Endothelial cell of umbilical vein (primary cell): ENCODE data around the gene FYCO1. TPM values are rescaled to one million over a fixed set of nuclear protein-coding genes. Genes with fewer than 3 reads are reported as not detected.
A peak's percentile ranks its signal among the peaks of the same experiment; 100 is the strongest.

Source experiments
- BruUV-seq: library from RNA; stranded (reverse); fragments of 400-500 nt; replicated peaks from 2 replicates; lab custom pipeline; 2021; lab: Mats Ljungman, UMichigan
- CTCF ChIA-PET: fragments of 300-600, 350-600 bp; sonication (Branson Sonifier 250); formaldehyde crosslinking; loops from one replicate; lab custom pipeline; 2021; ENCODE audit warnings: antibody characterized with exemption, inconsistent platforms; lab: Charles Lee
- POLR2A ChIA-PET: fragments of 300-600, 350-600 bp; sonication (Branson Sonifier 250); formaldehyde crosslinking; loops from one replicate; lab custom pipeline; 2021; ENCODE audit warnings: antibody characterized with exemption, inconsistent platforms; lab: Charles Lee
- DNase-seq: peaks from one replicate; pipeline ENCODE4 v3.0.0-alpha.2; 2011; ENCODE audit warnings: low read depth, low spot score
- FAIRE-seq: peaks from 2 replicates; lab custom pipeline; 2011; peaks lifted over from hg19 to GRCh38; lab: Jason Lieb, UNC
- H2AFZ ChIP-seq: 2 replicates; pipeline ENCODE4 v1.6.0; 2012; ENCODE audit warnings: low read depth, low read length, control low read depth, inconsistent platforms
- H3K27ac ChIP-seq: 2 replicates; pipeline ENCODE4 v1.5.1; 2011; ENCODE audit warnings: low read depth, mild to moderate bottlenecking, control low read depth, low read length, moderate library complexity; ENCODE audit not compliant: insufficient read depth
- H3K27me3 ChIP-seq, 2 experiments: 2 replicates each; pipeline versions ENCODE4 v1.6.0 to v1.6.1; 2011; ENCODE audit warnings: low read length in 2 of 2, mixed read lengths in 1 of 2; ENCODE audit not compliant: control insufficient read depth in 2 of 2, insufficient read depth in 2 of 2
- H3K36me3 ChIP-seq, 2 experiments: 2 replicates in 1 of 2; 3 replicates in 1 of 2; pipeline ENCODE4 v1.5.1; 2011; ENCODE audit warnings: low read length in 2 of 2, mild to moderate bottlenecking in 1 of 2, moderate library complexity in 1 of 2; ENCODE audit not compliant: control insufficient read depth in 2 of 2, insufficient read depth in 2 of 2; ENCODE audit errors: extremely low read depth in 1 of 2
- H3K4me1 ChIP-seq: 3 replicates; pipeline ENCODE4 v1.5.1; 2011; ENCODE audit warnings: mild to moderate bottlenecking, low read length; ENCODE audit not compliant: control insufficient read depth, insufficient read depth; ENCODE audit errors: extremely low read depth
- H3K4me2 ChIP-seq: 2 replicates; pipeline ENCODE4 v1.6.1; 2011; ENCODE audit warnings: low read length, control low read depth, mixed read lengths; ENCODE audit not compliant: insufficient read depth
- H3K4me3 ChIP-seq, 3 experiments: fragments of 200-600 bp in 1 of 3; sonication (generic), shearing (Covaris generic) in 1 of 3; replicated peaks in 1 of 3; 2 replicates each; pipeline ENCODE4 v1.5.1; 2011 to 2016; ENCODE audit warnings: control low read depth in 3 of 3, low read length in 3 of 3, mild to moderate bottlenecking in 2 of 3, inconsistent platforms in 1 of 3, low read depth in 1 of 3, moderate library complexity in 1 of 3; ENCODE audit not compliant: insufficient read depth in 1 of 3
- H3K79me2 ChIP-seq: 2 replicates; pipeline ENCODE4 v1.6.0; 2012; ENCODE audit warnings: low read length, inconsistent platforms; ENCODE audit not compliant: control insufficient read depth, insufficient read depth
- H3K9ac ChIP-seq: replicated peaks from 2 replicates; pipeline ENCODE3; 2011; ENCODE audit warnings: low read length, control low read depth; ENCODE audit not compliant: insufficient read depth; ENCODE audit errors: extremely low read depth
- H3K9me1 ChIP-seq: replicated peaks from 3 replicates; pipeline ENCODE4 v1.6.0; 2011; ENCODE audit warnings: mild to moderate bottlenecking, low read length; ENCODE audit not compliant: control insufficient read depth, insufficient read depth; ENCODE audit errors: extremely low read depth
- H3K9me3 ChIP-seq: replicated peaks from 2 replicates; pipeline ENCODE4 v1.5.1; 2012; ENCODE audit warnings: low read length, inconsistent platforms; ENCODE audit not compliant: control insufficient read depth, insufficient read depth
- H4K20me1 ChIP-seq: replicated peaks from 2 replicates; pipeline ENCODE3; 2011; ENCODE audit warnings: mild to moderate bottlenecking, low read length; ENCODE audit not compliant: control insufficient read depth, insufficient read depth; ENCODE audit errors: extremely low read depth
- CTCF ChIP-seq, 2 donors: IDR thresholded peaks; 1 replicate in 1 of 2; 2 replicates in 1 of 2; pipeline ENCODE4 v1.5.1; 2011; ENCODE audit warnings: low read length in 2 of 2, mild to moderate bottlenecking in 2 of 2, moderate library complexity in 2 of 2, control low read depth in 1 of 2, inconsistent platforms in 1 of 2, low read depth in 1 of 2; ENCODE audit not compliant: insufficient read depth in 1 of 2; ENCODE audit errors: extremely low read depth in 1 of 2
- EZH2 ChIP-seq: IDR thresholded peaks from 2 replicates; pipeline ENCODE4 v1.6.1; 2012; ENCODE audit warnings: borderline replicate concordance, low read depth, mild to moderate bottlenecking, moderate library complexity, low read length, inconsistent platforms; ENCODE audit not compliant: severe bottlenecking
- FOS ChIP-seq: IDR thresholded peaks from 2 replicates; pipeline ENCODE4 v1.6.1; 2011; ENCODE audit warnings: mild to moderate bottlenecking, low read length, moderate library complexity, borderline replicate concordance; ENCODE audit not compliant: insufficient read depth
- GATA2 ChIP-seq: IDR thresholded peaks from 2 replicates; pipeline ENCODE4 v1.7.0; 2011; ENCODE audit warnings: low read depth, mild to moderate bottlenecking, moderate library complexity, mixed read lengths, low read length; ENCODE audit not compliant: insufficient read length, insufficient read depth
- JUN ChIP-seq: IDR thresholded peaks from 2 replicates; pipeline ENCODE4 v1.6.1; 2011; ENCODE audit warnings: borderline replicate concordance, low read depth; ENCODE audit not compliant: insufficient read length, insufficient read depth
- MAX ChIP-seq: IDR thresholded peaks from 2 replicates; pipeline ENCODE4 v1.6.1; 2011; ENCODE audit not compliant: insufficient read depth, insufficient read length
- MYC ChIP-seq: IDR thresholded peaks from one replicate; pipeline ENCODE4 v1.6.1; 2011; ENCODE audit warnings: mild to moderate bottlenecking, low read depth, low read length
- POLR2A ChIP-seq: IDR thresholded peaks from 2 replicates; pipeline ENCODE4 v1.6.1; 2012; ENCODE audit warnings: low read depth, mild to moderate bottlenecking, control low read depth, low read length
- POLR2AphosphoS5 ChIP-seq: IDR thresholded peaks from 2 replicates; pipeline ENCODE4 v1.6.1; 2012; ENCODE audit warnings: low read depth, mild to moderate bottlenecking, control low read depth, low read length, moderate library complexity; ENCODE audit not compliant: insufficient read depth
- dilution Hi-C: fragments of 300-500 bp; cut with MboI; formaldehyde crosslinking; loops from one replicate; pipeline ENCODE4 v1.15.0; 2019; ENCODE audit warnings: low sequenced_read_pairs; ENCODE audit not compliant: extremely low pct_ligation_motif_present
- intact Hi-C: fragments of 100-400 bp; cut with micrococcal nuclease; formaldehyde crosslinking; loops from one replicate; pipeline ENCODE4 v1.10.0; 2022
- polyA plus RNA-seq, 4 experiments: library from polyadenylated mRNA; depleted of rRNA in 3 of 4; stranded (reverse) in 3 of 4; unstranded in 1 of 4; fragments of >200 nt; gene quantifications; 2 replicates each; pipeline versions ENCODE4 v1.2.1 to v1.2.3, GENCODE V29; 2011 to 2012; ENCODE audit warnings: missing spikeins in 1 of 4
- total RNA-seq: library from RNA; stranded (reverse); gene quantifications from 2 replicates; pipeline ENCODE4 v1.2.3, GENCODE V29; 2021

The FYCO1 gene
- total and polyA plus RNA-seq, 2 donors (not counting 3 experiments of a cell fraction or from before 2014, with no cell fraction given) = 13.9 to 20.8 TPM

- Histone ChIP-seq H4K20me1 (no peaks in the 10 kb centered on the region), H3K27ac (no peak overlapping the region), H3K9me3 (no peaks in the 10 kb centered on the region), H3K79me2 (no peaks in the 10 kb centered on the region), H3K27me3 (no peaks in the 10 kb centered on the region), H2AFZ (no peak overlapping the region), H3K4me1 (no peaks in the 10 kb centered on the region), H3K36me3 (no peaks in the 10 kb centered on the region), H3K4me2 (no peak overlapping the region), H3K9ac (no peak overlapping the region), H3K4me3 (no peak overlapping the region), H3K9me1 (no peaks in the 10 kb centered on the region)
- ChIA-PET POLR2A (no interaction called here), CTCF (interaction anchor here (0.9 to 3.5 kb wide), 6 partner anchors 54 to 398 kb away, joined by 3 to 22 read pairs (median 4); no protein-coding TSS in a partner anchor)
- intact Hi-C loops (loop anchor here (1.0 to 5.0 kb wide), 2 partner anchors 146 to 395 kb away; no protein-coding TSS in a partner anchor), dilution Hi-C loops (no loop called here)
- TF ChIP-seq POLR2AphosphoS5 = no peak
- peak; percentile 37 to 70 for TF ChIP-seq CTCF (IDR thresholded peaks at IDR 0.05; ENCODE audit: extremely low read depth in 1 of 2, insufficient read depth in 1 of 2, low read depth in 1 of 2, low read length in 2 of 2)
- TF ChIP-seq JUN = no peak
- BruUV-seq = no TSS peak
- FAIRE-seq (peak; percentile 76), DNase-seq (peak; percentile 24)
Observed at GRCh38 chr3:45906681-45907407, 88.8 kb downstream of the FYCO1 start.

GRCh38 chr3:45905755-45906154, 89.9 kb downstream of the FYCO1 start:
- Histone ChIP-seq H3K9ac (no peak overlapping the region), H2AFZ (no peak overlapping the region), H3K4me1 (no peaks in the 10 kb centered on the region), H3K27me3 (no peaks in the 10 kb centered on the region), H3K79me2 (no peaks in the 10 kb centered on the region), H3K27ac (no peak overlapping the region), H3K4me3 (no peak overlapping the region), H3K9me1 (no peaks in the 10 kb centered on the region), H3K9me3 (no peaks in the 10 kb centered on the region), H3K4me2 (no peak overlapping the region), H4K20me1 (no peaks in the 10 kb centered on the region), H3K36me3 (no peaks in the 10 kb centered on the region)
- ChIA-PET POLR2A (no interaction called here), CTCF (interaction anchor here (1.0 kb wide), 1 partner anchor 394 kb away, joined by 4 read pairs; no protein-coding TSS in a partner anchor)
- DNase-seq (no peak), FAIRE-seq (no peak)
- BruUV-seq = no TSS peak
- intact Hi-C loops = loop anchor here (1.0 to 5.0 kb wide), 2 partner anchors 144 to 393 kb away; no protein-coding TSS in a partner anchor
- dilution Hi-C loops = no loop called here
- no peak for TF ChIP-seq FOS
- TF ChIP-seq JUN = no peak
- no peak for TF ChIP-seq POLR2AphosphoS5
- TF ChIP-seq POLR2A = no peak
- TF ChIP-seq EZH2 = no peak
- no peak for TF ChIP-seq MAX
- no peak for TF ChIP-seq MYC
- no peak for TF ChIP-seq CTCF (IDR thresholded peaks at IDR 0.05; ENCODE audit: extremely low read depth in 1 of 2, insufficient read depth in 1 of 2, low read depth in 1 of 2, low read length in 2 of 2)
- no peak for TF ChIP-seq GATA2
